NB4 (cell line): ENCODE measurements around the gene CTNNA3.

Experiments
- CTCF ChIP-seq: IDR thresholded peaks from one replicate; pipeline ENCODE4 v1.5.1; 2012; ENCODE audit warnings: low read depth, low read length
- MAX ChIP-seq: IDR thresholded peaks from 2 replicates; pipeline ENCODE4 v1.6.1; 2011; ENCODE audit warnings: low read depth, low read length
- MYC ChIP-seq: IDR thresholded peaks from 2 replicates; pipeline ENCODE4 v1.6.1; 2011; ENCODE audit warnings: low read depth, low read length
- POLR2A ChIP-seq: IDR thresholded peaks from 2 replicates; pipeline ENCODE4 v1.6.1; 2011; ENCODE audit warnings: mild to moderate bottlenecking; ENCODE audit not compliant: insufficient read length; ENCODE audit errors: extremely low read depth

GRCh38 chr10:66405566-66405965 lies 1290.4 kb downstream of the CTNNA3 start:
- no peak for TF ChIP-seq CTCF
- no peak for TF ChIP-seq MAX
- no peak for TF ChIP-seq POLR2A
- no peak for TF ChIP-seq MYC
